ENCODE results near the gene PWP2. TPM values are rescaled to one million over a fixed set of nuclear protein-coding genes. Genes with fewer than 3 reads are reported as not detected.
"Not testable (repeated sequence)": the region's sequence is repeated elsewhere in the genome, so short reads cannot be mapped to it uniquely, and the experiment has no call there.

Gene PWP2
- total RNA-seq, 4 donors from 2014 or later = 1.9 to 10.8 (median 6.7) TPM

DNA sequence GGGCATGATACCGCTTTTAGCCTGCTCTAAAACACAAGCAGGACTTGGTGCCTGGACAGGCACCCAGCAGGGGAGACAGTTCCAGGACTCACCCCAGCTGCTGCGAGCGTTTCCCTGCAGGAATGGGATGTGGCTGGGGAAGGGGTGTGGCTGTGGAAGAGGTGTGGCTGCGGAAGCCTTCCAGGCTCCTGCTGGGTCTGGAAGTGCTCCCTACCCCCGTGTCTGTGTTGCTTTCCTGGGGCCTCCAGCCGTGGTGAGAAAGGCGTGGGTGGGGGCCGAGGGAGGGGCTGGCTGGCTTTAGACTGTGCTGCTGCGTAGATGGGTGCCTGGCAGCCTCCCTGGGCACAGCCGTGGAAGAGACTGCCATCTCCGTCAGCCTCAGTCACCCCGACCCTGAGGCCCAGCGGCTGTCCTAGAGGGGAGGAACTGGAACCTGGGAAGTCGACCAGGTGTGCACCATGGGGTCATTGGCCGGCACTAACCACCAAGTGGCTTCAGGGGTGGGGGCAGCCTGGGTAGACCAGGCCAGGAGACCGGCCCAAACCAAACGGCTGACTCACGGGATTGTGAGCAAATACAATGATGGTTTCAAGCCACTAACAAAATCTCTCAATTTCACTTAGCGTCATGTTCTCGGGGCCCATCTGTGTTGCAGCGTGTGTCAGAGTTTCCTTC is 46.2 kb downstream of the PWP2 start:
- DNase-seq (ENCODE audit: extremely low spot score); H3K27me3 ChIP-seq; H3K27ac ChIP-seq (replicated peaks in 1 of 4); H3K4me1 ChIP-seq; H3K36me3 ChIP-seq; intact Hi-C loops (cut with DNase I); H3K4me3 ChIP-seq; H3K9me3 ChIP-seq: not testable (repeated sequence)
- no CpG with 5 or more reads among the region's 21 CpGs for WGBS

DNA sequence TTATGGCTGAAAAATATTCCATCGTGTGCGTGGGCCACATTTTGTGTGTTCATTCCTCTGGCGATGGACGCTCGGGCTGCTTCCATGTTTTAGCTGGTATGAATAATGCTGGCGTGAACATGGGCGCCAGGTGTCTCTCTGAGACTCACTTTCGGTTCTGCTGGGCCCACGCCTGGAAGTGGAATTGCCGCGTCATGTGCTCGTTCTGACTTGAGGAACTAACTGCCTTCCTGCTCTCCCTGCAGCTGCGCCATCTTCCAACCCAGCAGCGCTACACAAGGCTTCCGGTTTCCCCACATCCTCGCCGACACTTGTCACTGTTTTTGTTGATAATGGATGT is 46.7 kb downstream of the PWP2 start:
- DNase-seq (ENCODE audit: extremely low spot score); H3K36me3 ChIP-seq; H3K4me3 ChIP-seq; H3K4me1 ChIP-seq; H3K27me3 ChIP-seq; H3K9me3 ChIP-seq; H3K27ac ChIP-seq (replicated peaks in 1 of 4); intact Hi-C loops (cut with DNase I): not testable (repeated sequence)
- WGBS = no CpG with 5 or more reads among the region's 17 CpGs

DNA sequence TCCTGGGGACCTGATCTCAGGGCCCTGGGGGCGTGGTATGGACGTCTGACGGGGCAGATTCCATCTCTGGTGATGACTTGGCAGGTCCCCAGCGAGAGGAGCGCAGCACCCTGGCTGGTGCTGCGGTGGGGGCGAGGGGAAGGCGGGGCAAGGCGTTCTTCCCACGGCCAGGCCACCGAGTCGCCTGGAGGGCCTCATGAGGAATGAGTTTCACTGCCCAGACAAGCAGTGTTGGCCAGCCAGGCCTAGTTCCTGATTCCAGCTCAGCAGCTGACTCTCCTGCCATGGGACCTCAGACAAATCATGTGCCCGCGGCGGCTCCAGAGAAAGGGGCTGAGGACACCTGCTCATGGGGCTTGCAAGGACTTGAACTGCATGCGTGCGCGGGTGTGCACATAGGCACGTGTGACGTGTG is 47.6 kb downstream of the PWP2 start:
- no CpG with 5 or more reads among the region's 20 CpGs for WGBS
- intact Hi-C loops (cut with DNase I) = not testable (repeated sequence)

DNA sequence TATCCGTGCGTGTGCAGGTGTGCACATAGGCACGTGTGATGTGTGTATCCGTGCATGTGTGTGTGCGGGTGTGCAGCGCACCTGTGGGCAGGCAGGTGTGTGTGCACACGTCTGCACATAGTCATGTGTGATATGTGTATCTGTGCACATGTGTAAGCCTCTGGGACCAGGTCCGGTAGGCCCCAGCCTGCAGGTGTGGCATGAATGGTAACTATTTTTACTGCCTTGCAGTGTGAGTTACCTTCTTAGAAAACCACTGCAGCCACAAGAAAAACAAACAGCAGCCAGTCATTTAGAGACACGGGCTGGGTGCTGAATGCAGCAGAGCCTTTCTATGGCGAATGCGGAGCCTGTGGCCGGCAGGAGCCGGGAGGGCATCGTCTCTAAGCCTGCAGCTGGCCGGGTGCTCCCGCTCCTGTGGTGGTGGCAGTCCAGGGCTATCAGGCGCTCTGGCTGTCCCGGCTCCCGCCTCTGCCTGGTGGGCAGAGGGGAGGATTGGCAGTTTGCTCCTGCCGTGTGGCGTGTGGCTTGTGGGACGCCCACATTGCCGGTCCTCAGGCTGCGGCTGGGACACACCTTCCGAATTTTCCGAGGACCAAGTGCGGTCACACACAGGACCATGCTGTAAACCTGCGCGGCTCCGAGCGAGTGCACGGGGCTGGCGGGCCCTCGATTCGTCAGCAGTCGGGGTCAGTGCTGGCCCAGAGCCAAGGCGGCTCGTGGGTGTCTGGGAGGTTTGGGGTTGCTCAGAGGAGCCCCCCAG is 48.2 kb downstream of the PWP2 start:
- no CpG with 5 or more reads among the region's 38 CpGs for WGBS
- H3K36me3 ChIP-seq; H3K27me3 ChIP-seq; H3K9me3 ChIP-seq; DNase-seq (ENCODE audit: extremely low spot score); intact Hi-C loops (cut with DNase I); H3K4me3 ChIP-seq; H3K4me1 ChIP-seq; H3K27ac ChIP-seq (replicated peaks in 1 of 4): not testable (repeated sequence)

More for the DNA sequence above, 47.6 kb downstream of the PWP2 start:
- DNase-seq (ENCODE audit: extremely low spot score); H3K36me3 ChIP-seq; H3K27ac ChIP-seq (replicated peaks in 1 of 4); H3K9me3 ChIP-seq; H3K4me3 ChIP-seq; H3K4me1 ChIP-seq; H3K27me3 ChIP-seq: not testable (repeated sequence)

DNA sequence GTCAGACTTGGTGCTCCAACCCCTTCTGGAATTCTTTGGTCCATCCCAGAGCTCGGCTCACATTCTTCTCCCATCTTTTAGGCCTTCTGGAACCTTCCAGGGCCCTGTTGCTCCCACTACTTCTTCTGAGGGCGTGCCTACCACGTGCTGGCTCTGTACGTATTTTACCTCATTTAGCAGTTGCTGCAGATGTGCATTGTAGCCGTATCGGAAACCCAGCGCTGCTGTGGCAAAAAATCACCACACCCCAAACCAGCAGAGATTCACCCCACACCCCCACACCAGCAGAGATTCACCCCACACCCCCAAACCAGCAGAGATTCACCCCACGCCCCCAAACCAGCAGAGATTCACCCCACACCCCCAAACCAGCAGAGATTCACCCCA is 48.8 kb downstream of the PWP2 start:
- DNase-seq (ENCODE audit: extremely low spot score); H3K36me3 ChIP-seq; H3K9me3 ChIP-seq; H3K4me1 ChIP-seq; H3K4me3 ChIP-seq; intact Hi-C loops (cut with DNase I); H3K27ac ChIP-seq (replicated peaks in 1 of 4); H3K27me3 ChIP-seq: not testable (repeated sequence)
- WGBS = no CpG with 5 or more reads among the region's 8 CpGs

DNA sequence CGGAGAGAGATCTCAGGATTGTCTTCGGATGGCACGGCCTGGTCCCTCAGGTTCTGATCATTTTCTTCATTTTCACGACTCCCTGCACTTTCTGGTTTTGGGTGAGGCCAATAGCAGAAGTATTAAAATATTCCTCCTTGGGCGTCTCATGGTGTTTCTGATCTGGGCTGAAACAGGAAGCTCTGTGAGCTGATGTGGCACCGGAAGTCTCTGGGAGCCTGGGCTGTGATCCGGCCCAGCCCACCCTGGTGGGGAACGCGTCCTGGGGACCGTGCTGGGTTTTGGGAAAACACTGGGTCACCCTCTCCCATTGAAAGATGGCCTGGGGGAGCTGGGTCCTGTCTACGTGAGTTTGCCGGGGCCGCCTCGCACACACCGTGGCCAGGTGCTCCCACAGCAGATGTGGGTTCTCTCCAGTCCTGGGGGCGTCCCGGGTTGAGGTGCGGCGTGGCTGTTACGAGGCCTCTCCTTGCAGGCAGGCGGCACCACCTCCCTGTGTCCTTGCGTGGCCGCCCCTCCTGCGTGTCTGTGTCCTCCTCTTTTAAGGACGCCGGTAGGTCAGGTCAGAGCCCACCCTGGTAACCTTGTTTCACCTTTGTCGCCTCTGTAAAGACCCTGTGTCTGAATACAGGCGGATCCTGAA is 50.4 kb downstream of the PWP2 start:
- no CpG with 5 or more reads among the region's 28 CpGs for WGBS
- H3K9me3 ChIP-seq; DNase-seq (ENCODE audit: extremely low spot score); H3K27ac ChIP-seq (replicated peaks in 1 of 4); H3K27me3 ChIP-seq; H3K4me3 ChIP-seq; intact Hi-C loops (cut with DNase I); H3K4me1 ChIP-seq; H3K36me3 ChIP-seq: not testable (repeated sequence)

DNA sequence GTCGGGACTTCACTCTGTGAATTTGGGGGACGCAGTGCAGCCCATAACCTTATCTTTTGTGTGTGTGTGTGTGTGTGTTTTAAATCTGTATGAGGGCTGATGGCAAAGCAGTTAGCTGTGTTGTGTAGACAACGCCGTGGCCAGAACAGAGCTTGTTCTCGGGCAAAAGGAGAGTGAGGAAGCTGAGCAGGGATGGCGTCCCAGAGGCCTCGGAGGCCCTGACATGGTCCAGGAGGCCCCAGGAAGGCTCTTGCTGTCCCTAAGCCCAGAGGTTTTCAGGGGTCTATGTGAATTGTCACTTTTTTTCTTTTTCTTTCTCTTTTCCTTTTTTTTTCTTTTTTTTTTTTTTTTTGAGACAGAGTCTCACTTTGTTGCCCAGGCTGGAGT is 50.9 kb downstream of the PWP2 start:
- H3K27ac ChIP-seq (replicated peaks in 1 of 4); H3K27me3 ChIP-seq; H3K4me1 ChIP-seq; H3K36me3 ChIP-seq; H3K4me3 ChIP-seq; H3K9me3 ChIP-seq; intact Hi-C loops (cut with DNase I); DNase-seq (ENCODE audit: extremely low spot score): not testable (repeated sequence)
- WGBS = no CpG with 5 or more reads among the region's 7 CpGs

DNA sequence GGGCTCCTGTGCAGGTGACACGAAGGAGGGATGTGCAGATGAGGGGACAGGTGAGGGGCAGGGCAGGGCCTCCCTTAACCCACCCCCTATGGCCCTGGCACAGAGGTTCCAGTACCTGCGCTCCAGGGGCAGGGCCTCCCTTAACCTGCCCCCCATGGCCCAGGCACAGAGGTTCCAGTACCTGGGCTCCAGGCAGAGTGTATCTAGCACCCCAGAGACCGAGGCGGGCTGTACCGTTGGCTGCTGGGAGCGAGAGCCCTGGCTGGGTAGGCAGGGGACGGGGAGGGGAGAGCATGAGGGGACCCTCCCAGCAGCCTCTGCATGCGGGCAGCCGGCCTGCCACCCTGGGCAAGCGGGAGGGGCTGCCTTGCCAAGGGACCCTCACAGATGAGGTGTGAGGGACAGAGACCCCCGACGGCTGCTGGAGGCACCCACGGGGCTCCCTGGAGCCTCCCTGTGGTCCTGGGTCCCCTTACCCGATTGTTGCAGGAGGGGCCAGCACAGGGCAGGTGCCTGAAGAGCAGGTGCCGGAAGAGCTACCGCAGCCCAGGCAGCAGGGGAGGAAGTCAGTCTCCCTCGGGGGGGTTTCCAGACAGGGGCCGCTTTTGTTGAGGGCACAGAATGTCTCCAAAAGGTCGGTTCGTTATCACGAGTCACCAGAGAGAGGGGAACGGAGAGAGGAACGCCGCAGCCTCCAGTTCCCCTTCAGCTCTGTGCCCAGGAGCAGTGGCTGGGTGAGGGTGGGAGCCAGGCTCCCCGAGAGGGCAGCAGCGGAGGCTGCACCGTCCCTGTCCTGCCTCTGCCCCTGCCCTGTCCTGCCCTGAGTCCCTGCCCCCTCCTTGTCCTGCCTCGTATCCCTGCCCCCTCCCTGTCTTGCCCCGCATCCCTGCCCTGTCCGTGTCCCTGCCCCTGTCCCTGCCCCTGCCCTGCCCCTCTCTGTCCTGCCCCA is 52.4 kb downstream of the PWP2 start:
- DNase-seq (ENCODE audit: extremely low spot score); intact Hi-C loops (cut with DNase I): not testable (repeated sequence)
- no CpG with 5 or more reads among the region's 30 CpGs for WGBS

DNA sequence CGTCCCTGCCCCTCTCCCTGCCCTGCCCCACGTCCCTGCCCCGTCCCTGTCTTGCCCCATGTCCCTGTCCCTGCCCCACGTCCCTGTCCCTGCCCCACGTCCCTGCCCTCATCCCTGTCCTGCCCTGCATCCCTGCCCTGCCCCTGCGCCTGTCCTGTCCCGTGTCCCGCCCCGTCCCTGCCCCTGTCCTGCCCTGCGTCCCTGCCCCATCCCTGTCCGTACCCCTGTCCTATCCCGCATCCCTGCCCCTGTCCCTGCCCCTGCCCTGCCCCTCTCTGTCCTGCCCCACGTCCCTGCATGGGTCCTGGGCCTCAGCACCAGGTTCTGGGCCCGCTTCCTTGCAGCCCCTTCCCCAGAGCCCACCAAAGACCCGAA is 53.1 kb downstream of the PWP2 start:
- H3K27me3 ChIP-seq; H3K27ac ChIP-seq (replicated peaks in 1 of 4); H3K4me3 ChIP-seq; intact Hi-C loops (cut with DNase I); H3K4me1 ChIP-seq; DNase-seq (ENCODE audit: extremely low spot score); H3K9me3 ChIP-seq; H3K36me3 ChIP-seq: not testable (repeated sequence)
- WGBS = no CpG with 5 or more reads among the region's 15 CpGs

More for the DNA sequence above, 52.4 kb downstream of the PWP2 start:
- H3K9me3 ChIP-seq; H3K27me3 ChIP-seq; H3K4me3 ChIP-seq; H3K4me1 ChIP-seq; H3K27ac ChIP-seq (replicated peaks in 1 of 4); H3K36me3 ChIP-seq: not testable (repeated sequence)

DNA sequence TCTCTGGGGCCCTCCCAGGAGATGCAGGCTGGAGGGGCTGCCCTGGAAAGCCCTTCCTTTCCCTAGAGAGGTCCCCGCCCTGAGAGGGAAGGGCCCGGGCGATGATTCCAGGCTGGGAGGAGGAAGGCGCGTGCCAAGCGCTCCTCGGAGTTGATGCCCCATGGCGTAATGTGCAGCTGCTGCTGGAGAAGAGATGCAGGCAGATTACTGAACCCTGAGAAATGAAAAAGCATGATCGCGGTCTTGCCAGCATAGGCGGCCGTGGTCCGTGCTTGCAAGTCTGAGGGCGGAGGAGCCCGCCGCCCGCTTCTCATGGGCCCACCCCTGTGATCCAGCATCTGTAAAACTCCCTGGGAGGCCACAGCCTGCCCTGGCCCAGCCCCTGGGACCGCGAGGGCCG is 53.6 kb downstream of the PWP2 start:
- intact Hi-C loops (cut with DNase I); H3K4me1 ChIP-seq; DNase-seq (ENCODE audit: extremely low spot score); H3K27ac ChIP-seq (replicated peaks in 1 of 4); H3K9me3 ChIP-seq; H3K4me3 ChIP-seq; H3K36me3 ChIP-seq; H3K27me3 ChIP-seq: not testable (repeated sequence)
- no CpG with 5 or more reads among the region's 20 CpGs for WGBS

DNA sequence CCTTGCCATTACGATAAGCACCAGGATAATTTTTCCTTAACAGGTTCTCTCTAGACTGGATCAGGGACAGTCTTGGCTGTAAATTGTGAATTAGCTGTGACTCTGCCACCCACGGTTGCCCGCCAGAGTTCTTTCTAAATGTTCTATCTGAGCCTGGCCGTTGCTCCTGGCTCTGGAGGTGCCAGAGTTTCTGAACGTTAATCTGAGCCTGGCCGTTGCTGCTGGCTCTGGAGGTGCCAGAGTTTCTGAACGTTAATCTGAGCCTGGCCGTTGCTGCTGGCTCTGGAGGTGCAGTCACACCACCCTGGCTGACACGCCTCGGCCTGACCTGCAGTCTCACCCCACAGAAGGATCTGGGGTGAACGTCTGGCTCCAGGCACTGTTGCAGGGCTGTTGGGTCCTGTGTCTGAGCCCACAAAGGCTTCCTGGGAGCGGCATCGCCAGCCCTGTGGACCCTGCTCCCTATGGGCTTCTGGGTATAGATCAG is 56.0 kb downstream of the PWP2 start:
- H3K4me3 ChIP-seq; DNase-seq (ENCODE audit: extremely low spot score); H3K4me1 ChIP-seq; H3K27ac ChIP-seq (replicated peaks in 1 of 4); H3K27me3 ChIP-seq; H3K36me3 ChIP-seq; intact Hi-C loops (cut with DNase I); H3K9me3 ChIP-seq: not testable (repeated sequence)
- WGBS = no CpG with 5 or more reads among the region's 13 CpGs

DNA sequence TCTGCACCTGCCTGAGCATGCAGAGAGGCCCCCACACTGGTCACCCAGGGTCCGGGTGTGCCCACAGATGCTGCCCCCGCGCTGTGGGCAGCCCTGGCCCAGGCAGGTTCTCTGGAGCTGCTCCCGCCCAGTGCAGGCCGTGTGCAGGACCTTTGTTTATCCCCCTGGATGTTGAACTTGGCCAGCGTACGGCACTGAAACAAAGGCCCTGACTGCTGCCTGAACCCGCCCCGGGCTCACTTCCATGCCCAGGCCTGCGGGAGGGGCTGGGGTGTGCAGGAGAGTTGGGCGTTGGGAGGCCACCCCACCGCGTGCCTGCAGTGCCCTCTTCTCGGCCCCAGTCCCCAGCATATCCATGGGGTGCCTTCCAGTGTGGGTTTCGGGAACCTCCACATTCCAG is 58.7 kb downstream of the PWP2 start:
- no CpG with 5 or more reads among the region's 15 CpGs for WGBS
- H3K4me1 ChIP-seq; H3K36me3 ChIP-seq; DNase-seq (ENCODE audit: extremely low spot score); H3K27me3 ChIP-seq; H3K27ac ChIP-seq (replicated peaks in 1 of 4); H3K9me3 ChIP-seq; H3K4me3 ChIP-seq; intact Hi-C loops (cut with DNase I): not testable (repeated sequence)

All from esophagus muscularis mucosa (tissue), 4 donors.